Lung (tissue), 12 donors: Measurements from ENCODE around the gene ATP8A1. TPM values are rescaled to one million over a fixed set of nuclear protein-coding genes. Genes with fewer than 3 reads are reported as not detected.

Experiments used
- ATAC-seq: fragments of 200-7000 bp; cut with Tn5 transposase; one replicate; pipeline ENCODE4 v1.9.1; 2020; ENCODE audit warnings: moderate number of reproducible peaks; ENCODE audit not compliant: insufficient read depth, low FRiP score
- DNase-seq, 3 donors: peaks; one replicate each; pipeline ENCODE4 v3.0.0-alpha.2; 2013 to 2017
- H3K27ac ChIP-seq, 2 donors: one replicate each; pipeline ENCODE4 v1.5.1; 2013; ENCODE audit warnings: mild to moderate bottlenecking in 2 of 2, moderate library complexity in 2 of 2, control low read depth in 1 of 2, inconsistent platforms in 1 of 2, low read depth in 1 of 2, low read length in 1 of 2
- H3K27me3 ChIP-seq, 3 donors: one replicate each; pipeline ENCODE4 v1.5.1; 2013; ENCODE audit warnings: low read length in 2 of 3; ENCODE audit not compliant: control insufficient read depth in 3 of 3, insufficient read depth in 3 of 3
- H3K36me3 ChIP-seq, 4 donors: one replicate each; pipeline ENCODE4 v1.5.1; 2013; ENCODE audit warnings: low read length in 4 of 4, mild to moderate bottlenecking in 1 of 4, moderate library complexity in 1 of 4; ENCODE audit not compliant: control insufficient read depth in 4 of 4, insufficient read depth in 4 of 4
- H3K4me1 ChIP-seq, 5 donors: one replicate each; pipeline ENCODE4 v1.5.1; 2013; ENCODE audit warnings: low read length in 5 of 5, mild to moderate bottlenecking in 2 of 5, moderate library complexity in 1 of 5; ENCODE audit not compliant: control insufficient read depth in 5 of 5, insufficient read depth in 5 of 5
- H3K4me3 ChIP-seq: one replicate; pipeline ENCODE4 v1.5.1; 2013; ENCODE audit warnings: mild to moderate bottlenecking, control low read depth, moderate library complexity
- H3K9ac ChIP-seq, 2 donors: one replicate each; pipeline ENCODE4 v1.5.1; 2013; ENCODE audit warnings: low read length in 2 of 2, control low read depth in 1 of 2; ENCODE audit not compliant: insufficient read depth in 1 of 2
- H3K9me3 ChIP-seq, 4 donors: one replicate each; pipeline ENCODE4 v1.5.1; 2013; ENCODE audit warnings: low read length in 3 of 4, mild to moderate bottlenecking in 1 of 4, moderate library complexity in 1 of 4; ENCODE audit not compliant: control insufficient read depth in 4 of 4, insufficient read depth in 3 of 4
- CTCF ChIP-seq: IDR thresholded peaks from 2 replicates; pipeline ENCODE4 v1.5.1; 2012; ENCODE audit warnings: mild to moderate bottlenecking; ENCODE audit errors: control extremely low read depth, extremely low read depth
- WGBS, 2 donors: extraction: QIAGEN DNeasy Blood & Tissue Kit; methylation state at CpG; one replicate each; pipeline ENCODE4 v1.1.7; 2013; 5-methylcytosine and 5-hydroxymethylcytosine counted together
- polyA plus RNA-seq, 2 donors: library from polyadenylated mRNA; stranded (reverse); fragments of 200-250 nt; gene quantifications; one replicate each; pipeline ENCODE4 v1.2.1, GENCODE V29; 2013
- total RNA-seq, 2 donors: library from RNA; depleted of rRNA in 1 of 2; stranded (reverse); fragments of >200 nt in 1 of 2; gene quantifications; one replicate each; pipeline ENCODE4 v1.2.1, GENCODE V29; 2014 to 2021
- donor health status: control.
- donor health status: control.
- donor health status: Bipolar disorder and iron deficiency.
- donor health status: healthy.
- donor health status: DM: yes; HTN: yes; CAD: no.

Gene ATP8A1
- total and polyA plus RNA-seq, 4 donors, result 13.8 to 297 (median 48.9) TPM

GRCh38 chr4:42416017-42416416 is 240.9 kb downstream of the ATP8A1 start:
- Histone ChIP-seq H3K27ac (no peak overlapping the region), H3K36me3 (peaks cover 0 to 5% (median 1%) of the 10 kb centered on the region in 4 donors), H3K27me3 (no peaks in the 10 kb centered on the region), H3K4me3 (no peak overlapping the region), H3K9ac (no peak overlapping the region), H3K4me1 (peaks cover 0 to 3% (median 0%) of the 10 kb centered on the region in 5 donors), H3K9me3 (no peaks in the 10 kb centered on the region)
- no peak for TF ChIP-seq CTCF
- ATAC-seq, result no peak
- no peak for DNase-seq
- 63 to 68% methylated on average over 3 of the region's 3 CpGs for WGBS, 2 donors

- no peaks in the 10 kb centered on the region for H3K9me3 ChIP-seq
- H3K4me1 ChIP-seq, result peaks cover 0 to 3% (median 0%) of the 10 kb centered on the region in 5 donors
- H3K4me3 ChIP-seq, result no peak overlapping the region
- ATAC-seq, result no peak
- DNase-seq, result no peak
- 29 to 68% methylated on average over 1 of the region's 1 CpG for WGBS, 2 donors
- H3K27ac ChIP-seq, result no peak overlapping the region
- H3K36me3 ChIP-seq, result peaks cover 0 to 5% (median 1%) of the 10 kb centered on the region in 4 donors
- no peak overlapping the region for H3K9ac ChIP-seq
- TF ChIP-seq CTCF, result no peak
- no peaks in the 10 kb centered on the region for H3K27me3 ChIP-seq
Measured at GRCh38 chr4:42415281-42415680, 241.6 kb downstream of the ATP8A1 start.

GRCh38 chr4:42412251-42412650 is 244.7 kb downstream of the ATP8A1 start:
- no peak for TF ChIP-seq CTCF
- Histone ChIP-seq H3K36me3 (peaks cover 0 to 2% (median 1%) of the 10 kb centered on the region in 4 donors), H3K4me3 (no peak overlapping the region), H3K9ac (no peak overlapping the region), H3K27ac (peak overlapping the region in 1 of 2 donors; percentile 33), H3K9me3 (no peaks in the 10 kb centered on the region), H3K4me1 (peaks cover 0 to 3% (median 0%) of the 10 kb centered on the region in 5 donors), H3K27me3 (no peaks in the 10 kb centered on the region)
- ATAC-seq (peak; percentile 67), DNase-seq (no peak)
- 52 to 76% methylated on average over 2 of the region's 2 CpGs for WGBS, 2 donors

GRCh38 chr4:42411803-42412202 is 245.1 kb downstream of the ATP8A1 start:
- no peak for DNase-seq
- peak overlapping the region in 1 of 2 donors; percentile 21 for H3K27ac ChIP-seq
- no peaks in the 10 kb centered on the region for H3K27me3 ChIP-seq
- peaks cover 0 to 3% (median 0%) of the 10 kb centered on the region in 5 donors for H3K4me1 ChIP-seq
- no peak overlapping the region for H3K9ac ChIP-seq
- H3K36me3 ChIP-seq, result peaks cover 0 to 2% (median 1%) of the 10 kb centered on the region in 4 donors
- no peak overlapping the region for H3K4me3 ChIP-seq
- no peak for ATAC-seq
- WGBS, 2 donors, result 70 to 78% methylated on average over 4 of the region's 4 CpGs
- no peak for TF ChIP-seq CTCF
- no peaks in the 10 kb centered on the region for H3K9me3 ChIP-seq
